Peyer's patch (tissue), 4 donors: ENCODE data around the gene KLHL33.

Experiments used
- POLR2A ChIP-seq, 2 donors: fragments of 450-650 bp; IDR thresholded peaks; one replicate each; pipeline ENCODE4 v1.5.1; 2017; ENCODE audit warnings: antibody characterized with exemption in 2 of 2, mild to moderate bottlenecking in 2 of 2, moderate library complexity in 2 of 2
- TF ChIP-seq, protein P1 (sequence below), 6 experiments: fragments of 450-650 bp in 4 of 6; fragments of 200-600 bp in 2 of 6; sonication (generic) in 1 of 6; IDR thresholded peaks; one replicate each; pipeline ENCODE4 v1.5.1; 2017 to 2019; ENCODE audit warnings: antibody characterized with exemption in 6 of 6, mild to moderate bottlenecking in 3 of 6, moderate library complexity in 1 of 6

DNA sequence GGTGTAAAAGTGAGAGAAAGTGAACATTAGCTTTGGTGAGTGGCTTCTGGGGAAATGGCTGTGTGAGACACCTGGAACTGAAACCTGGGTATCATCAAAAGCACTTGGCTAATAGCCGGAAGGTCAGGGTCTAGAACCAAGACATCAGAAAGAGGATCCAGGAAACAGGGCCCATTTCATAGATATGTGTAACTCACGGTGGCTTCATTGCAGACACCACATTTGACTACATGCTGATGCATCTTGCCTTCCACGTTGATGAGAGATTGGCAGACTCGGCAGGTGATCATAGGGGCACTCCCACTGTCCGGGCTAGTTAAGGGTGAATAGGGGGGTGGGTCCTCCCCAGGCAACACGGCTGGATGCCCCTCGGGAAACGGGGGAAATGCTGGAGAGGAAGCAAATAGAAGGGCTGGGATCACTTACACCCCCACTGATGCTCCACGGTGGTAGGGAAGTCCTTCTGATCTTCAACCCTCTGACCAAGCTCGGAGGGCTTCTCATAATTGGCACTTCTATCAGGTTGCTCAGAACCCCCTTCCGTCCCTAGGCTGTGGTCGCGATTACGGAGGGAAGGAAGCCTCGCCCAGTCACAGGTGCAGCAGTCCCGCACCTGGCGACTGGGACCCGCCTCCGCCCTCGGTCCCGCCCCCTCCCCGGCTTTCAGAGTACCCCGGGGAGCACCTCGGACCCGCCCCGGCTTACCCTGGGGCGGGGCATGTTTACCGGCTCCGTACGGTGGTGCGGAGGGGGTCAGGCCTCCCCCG is 24.7 kb upstream of the KLHL33 start:
- no peak for TF ChIP-seq POLR2A (IDR thresholded peaks at IDR 0.05)
- TF ChIP-seq, protein P1, sequence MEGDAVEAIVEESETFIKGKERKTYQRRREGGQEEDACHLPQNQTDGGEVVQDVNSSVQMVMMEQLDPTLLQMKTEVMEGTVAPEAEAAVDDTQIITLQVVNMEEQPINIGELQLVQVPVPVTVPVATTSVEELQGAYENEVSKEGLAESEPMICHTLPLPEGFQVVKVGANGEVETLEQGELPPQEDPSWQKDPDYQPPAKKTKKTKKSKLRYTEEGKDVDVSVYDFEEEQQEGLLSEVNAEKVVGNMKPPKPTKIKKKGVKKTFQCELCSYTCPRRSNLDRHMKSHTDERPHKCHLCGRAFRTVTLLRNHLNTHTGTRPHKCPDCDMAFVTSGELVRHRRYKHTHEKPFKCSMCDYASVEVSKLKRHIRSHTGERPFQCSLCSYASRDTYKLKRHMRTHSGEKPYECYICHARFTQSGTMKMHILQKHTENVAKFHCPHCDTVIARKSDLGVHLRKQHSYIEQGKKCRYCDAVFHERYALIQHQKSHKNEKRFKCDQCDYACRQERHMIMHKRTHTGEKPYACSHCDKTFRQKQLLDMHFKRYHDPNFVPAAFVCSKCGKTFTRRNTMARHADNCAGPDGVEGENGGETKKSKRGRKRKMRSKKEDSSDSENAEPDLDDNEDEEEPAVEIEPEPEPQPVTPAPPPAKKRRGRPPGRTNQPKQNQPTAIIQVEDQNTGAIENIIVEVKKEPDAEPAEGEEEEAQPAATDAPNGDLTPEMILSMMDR (IDR thresholded peaks at IDR 0.05): no peak
